Mesodermal cell (in vitro differentiated cells): ENCODE results near the gene STK4.

Source experiments
- H3K27ac ChIP-seq: 2 replicates; pipeline ENCODE4 v1.7.0; 2013; ENCODE audit warnings: mild to moderate bottlenecking, low read depth, low read length, moderate library complexity; ENCODE audit not compliant: severe bottlenecking
- H3K36me3 ChIP-seq: 2 replicates; pipeline ENCODE4 v1.7.1; 2013; ENCODE audit warnings: mild to moderate bottlenecking, low read length, moderate library complexity; ENCODE audit not compliant: control insufficient read depth, insufficient read depth
- H3K4me1 ChIP-seq: one replicate; pipeline ENCODE4 v1.7.1; 2013; ENCODE audit warnings: mild to moderate bottlenecking, low read length; ENCODE audit not compliant: insufficient read depth, control insufficient read depth, poor library complexity, severe bottlenecking
- H3K4me3 ChIP-seq: 2 replicates; pipeline ENCODE4 v1.7.0; 2013; ENCODE audit warnings: low read length, control low read depth, mild to moderate bottlenecking; ENCODE audit not compliant: insufficient read depth, poor library complexity, severe bottlenecking; ENCODE audit errors: extremely low read depth
- H3K9me3 ChIP-seq: 2 replicates; pipeline ENCODE4 v1.7.1; 2013; ENCODE audit warnings: mild to moderate bottlenecking, low read length, moderate library complexity; ENCODE audit not compliant: control insufficient read depth
- WGBS, 2 experiments: methylation state at CpG; one replicate each; pipeline ENCODE4 v1.1.5; 2013; ENCODE audit warnings: missing lambda C conversion rate in 2 of 2; ENCODE audit not compliant: insufficient coverage in 2 of 2; 5-methylcytosine and 5-hydroxymethylcytosine counted together

STK4 gene

GRCh38 chr20:45067087-45067486 is 100.8 kb downstream of the STK4 start:
- Histone ChIP-seq H3K4me3 (no peak overlapping the region), H3K4me1 (peaks cover 22% of the 10 kb centered on the region), H3K36me3 (peaks cover 46% of the 10 kb centered on the region), H3K27ac (no peak overlapping the region), H3K9me3 (peaks cover 7% of the 10 kb centered on the region)
- WGBS, 2 experiments, result 100% methylated on average over 1 of the region's 4 CpGs; no CpG with 5 or more reads in 1 of the 2 experiments

DNA sequence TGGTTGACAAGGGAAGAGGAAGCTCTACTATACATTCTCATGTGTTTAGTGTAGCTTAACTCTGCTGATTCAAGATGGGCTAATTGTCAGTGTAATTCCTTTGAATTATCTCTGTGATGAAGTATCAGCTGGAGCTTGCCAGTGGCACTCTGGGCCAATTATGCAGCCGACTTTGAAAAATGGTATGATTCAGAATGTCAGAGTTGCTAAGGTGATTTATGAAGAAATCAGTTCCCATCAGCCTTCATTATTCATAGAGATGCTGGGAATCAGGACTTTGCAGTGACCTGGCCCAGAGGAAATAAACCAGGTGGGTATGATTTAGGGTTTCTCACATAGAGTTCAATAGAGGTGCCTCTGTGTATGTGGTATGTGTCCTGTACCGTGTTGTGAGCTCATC is 101.2 kb downstream of the STK4 start:
- Histone ChIP-seq H3K9me3 (peaks cover 7% of the 10 kb centered on the region), H3K36me3 (peaks cover 46% of the 10 kb centered on the region), H3K4me3 (no peak overlapping the region), H3K27ac (no peak overlapping the region), H3K4me1 (peaks cover 22% of the 10 kb centered on the region)
- 100% methylated on average over 1 of the region's 2 CpGs; no CpG with 5 or more reads in 1 of the 2 experiments for WGBS, 2 experiments

- Histone ChIP-seq H3K4me3 (no peak overlapping the region), H3K9me3 (peaks cover 7% of the 10 kb centered on the region), H3K36me3 (peaks cover 42% of the 10 kb centered on the region), H3K27ac (peak overlapping the region; percentile 87), H3K4me1 (peaks cover 22% of the 10 kb centered on the region)
- no CpG with 5 or more reads among the region's 1 CpG for WGBS, 2 experiments
These were observed 102.9 kb downstream of the STK4 start for GRCh38 chr20:45069261-45069660.

DNA sequence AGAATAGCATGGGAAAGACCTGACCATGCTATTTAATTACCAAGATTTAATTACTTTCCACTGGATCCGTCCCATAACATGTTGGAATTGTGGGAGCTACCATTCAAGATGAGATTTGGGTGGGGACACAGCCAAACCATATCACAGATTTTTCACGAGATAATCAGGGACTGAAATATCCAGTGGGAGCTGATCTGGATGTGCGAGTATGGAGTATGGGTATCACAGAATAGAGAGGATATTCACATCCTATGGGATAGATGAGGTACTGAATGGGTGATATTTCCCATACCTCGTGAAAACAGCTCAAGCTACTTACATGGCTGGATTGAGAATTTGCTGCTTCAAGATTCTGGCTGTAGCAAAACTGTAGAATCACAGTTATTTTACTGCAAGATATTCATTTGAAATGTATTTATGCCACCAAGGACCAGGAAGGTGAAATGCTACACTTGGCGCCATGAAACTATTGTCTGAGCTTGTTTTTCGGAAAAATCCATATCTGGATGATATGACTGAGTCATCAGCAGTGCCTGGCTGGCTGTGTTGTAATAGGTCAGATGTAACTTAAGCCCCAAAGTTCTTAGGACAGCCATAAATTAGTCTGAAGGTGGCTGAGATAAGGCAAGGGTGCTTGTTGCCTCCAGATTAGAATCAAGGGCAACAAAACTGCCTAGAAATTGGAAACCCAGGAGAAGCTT is 104.8 kb downstream of the STK4 start:
- Histone ChIP-seq H3K4me3 (no peak overlapping the region), H3K4me1 (peaks cover 22% of the 10 kb centered on the region), H3K36me3 (peaks cover 59% of the 10 kb centered on the region), H3K9me3 (peaks cover 7% of the 10 kb centered on the region), H3K27ac (no peak overlapping the region)
- WGBS, 2 experiments, result 92 to 94% methylated on average over 4 of the region's 6 CpGs

- WGBS, 2 experiments, result 83% methylated on average over 1 of the region's 1 CpG; no CpG with 5 or more reads in 1 of the 2 experiments
These were observed 105.8 kb downstream of the STK4 start for GRCh38 chr20:45072066-45072465.

GRCh38 chr20:45073221-45073620 is 106.9 kb downstream of the STK4 start:
- H3K4me3 ChIP-seq, result no peak overlapping the region
- H3K9me3 ChIP-seq, result peaks cover 7% of the 10 kb centered on the region
- WGBS, 2 experiments, result 76 to 100% methylated on average over 2 to 3 of the region's 3 CpGs

More at GRCh38 chr20:45072066-45072465, 105.8 kb downstream of the STK4 start:
- H3K36me3 ChIP-seq, result peaks cover 60% of the 10 kb centered on the region
- H3K27ac ChIP-seq, result no peak overlapping the region
- H3K4me3 ChIP-seq, result no peak overlapping the region
- peaks cover 7% of the 10 kb centered on the region for H3K9me3 ChIP-seq
- peaks cover 22% of the 10 kb centered on the region for H3K4me1 ChIP-seq

DNA sequence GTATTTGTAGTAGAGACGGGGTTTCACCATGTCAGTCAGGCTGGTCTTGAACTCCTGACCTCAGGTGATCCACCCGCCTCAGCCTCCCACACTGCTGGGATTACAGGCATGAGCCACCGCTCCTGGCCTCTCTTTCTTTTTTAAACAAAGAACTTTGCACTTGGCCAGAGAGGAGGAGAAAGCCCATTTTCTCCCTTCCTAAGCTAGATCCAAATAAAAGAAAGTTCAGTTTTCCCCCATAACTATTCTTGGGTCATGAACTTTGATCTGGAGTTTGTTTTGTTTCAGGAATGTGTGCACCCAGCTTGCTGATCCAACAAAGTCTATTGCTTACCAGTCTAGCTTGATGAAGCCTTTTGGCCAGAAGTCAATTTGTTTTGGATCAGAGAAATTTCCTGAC is 111.2 kb downstream of the STK4 start:
- H3K27ac ChIP-seq, result no peak overlapping the region
- WGBS, 2 experiments, result 98 to 100% methylated on average over 1 to 3 of the region's 3 CpGs

More at GRCh38 chr20:45073221-45073620, 106.9 kb downstream of the STK4 start:
- H3K27ac ChIP-seq, result no peak overlapping the region
- peaks cover 59% of the 10 kb centered on the region for H3K36me3 ChIP-seq
- peaks cover 12% of the 10 kb centered on the region for H3K4me1 ChIP-seq

DNA sequence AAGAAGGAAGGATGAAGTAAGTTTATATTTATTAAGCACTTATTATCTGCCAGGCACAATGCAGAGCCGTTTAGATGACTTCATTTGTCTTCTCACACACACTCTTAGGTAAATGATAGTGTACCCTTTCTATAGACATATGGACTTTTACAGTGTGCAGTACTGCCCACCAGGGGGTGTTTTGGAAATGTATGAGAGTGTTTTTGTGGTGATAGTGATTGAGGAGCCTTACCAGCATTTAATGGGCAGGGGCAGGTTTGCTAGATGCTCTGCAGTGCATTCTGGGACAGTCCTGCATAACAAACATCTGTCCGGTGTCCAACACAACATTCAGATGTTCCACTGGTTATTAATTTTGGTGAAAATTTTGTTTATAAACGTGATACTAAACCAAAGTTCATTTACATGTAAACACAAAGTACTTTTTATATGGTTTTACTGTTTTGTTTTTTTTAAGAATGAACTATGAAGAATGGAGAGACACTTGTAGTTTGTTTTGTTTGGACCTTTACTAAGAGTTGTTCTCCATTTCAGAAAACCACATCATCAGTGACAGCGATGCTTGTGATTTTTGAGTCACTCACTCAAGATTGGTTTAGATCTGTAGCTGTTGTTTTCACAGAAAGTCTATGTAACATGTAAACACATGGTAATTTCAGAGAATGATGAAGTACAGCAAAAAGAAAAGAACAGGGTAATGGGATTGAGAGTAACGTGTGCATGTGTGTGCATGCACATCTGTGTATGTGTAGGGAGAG is 114.7 kb downstream of the STK4 start:
- Histone ChIP-seq H3K4me3 (no peak overlapping the region), H3K27ac (no peak overlapping the region), H3K9me3 (peaks cover 16% of the 10 kb centered on the region), H3K4me1 (peaks cover 14% of the 10 kb centered on the region), H3K36me3 (peaks cover 75% of the 10 kb centered on the region)
- WGBS, 2 experiments, result 90 to 98% methylated on average over 2 of the region's 5 CpGs

More for the DNA sequence above, 111.2 kb downstream of the STK4 start:
- Histone ChIP-seq H3K4me3 (no peak overlapping the region), H3K4me1 (no peaks in the 10 kb centered on the region), H3K9me3 (peaks cover 11% of the 10 kb centered on the region), H3K36me3 (peaks cover 92% of the 10 kb centered on the region)

DNA sequence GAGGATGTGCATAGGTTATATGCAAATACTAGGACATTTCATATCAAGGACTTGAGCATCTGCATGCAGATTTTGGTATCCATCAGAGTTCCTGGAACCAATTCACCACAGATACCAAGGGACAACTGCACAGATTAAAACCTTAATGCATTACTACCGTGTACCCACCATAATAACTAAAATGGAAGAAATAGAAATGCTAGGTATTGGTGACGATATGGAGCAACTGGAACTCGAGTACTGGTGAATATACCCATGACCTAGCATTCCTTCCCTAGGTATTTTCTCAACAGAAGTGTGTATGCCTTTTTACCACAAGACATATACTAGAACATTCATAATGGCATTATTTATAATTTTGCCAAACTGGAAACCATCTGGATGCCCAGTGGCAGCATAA is 116.2 kb downstream of the STK4 start:
- H3K36me3 ChIP-seq, result peaks cover 71% of the 10 kb centered on the region
- no peak overlapping the region for H3K4me3 ChIP-seq
- H3K27ac ChIP-seq, result no peak overlapping the region
- no CpG with 5 or more reads among the region's 3 CpGs for WGBS, 2 experiments
- H3K4me1 ChIP-seq, result peaks cover 17% of the 10 kb centered on the region
- H3K9me3 ChIP-seq, result peaks cover 16% of the 10 kb centered on the region

DNA sequence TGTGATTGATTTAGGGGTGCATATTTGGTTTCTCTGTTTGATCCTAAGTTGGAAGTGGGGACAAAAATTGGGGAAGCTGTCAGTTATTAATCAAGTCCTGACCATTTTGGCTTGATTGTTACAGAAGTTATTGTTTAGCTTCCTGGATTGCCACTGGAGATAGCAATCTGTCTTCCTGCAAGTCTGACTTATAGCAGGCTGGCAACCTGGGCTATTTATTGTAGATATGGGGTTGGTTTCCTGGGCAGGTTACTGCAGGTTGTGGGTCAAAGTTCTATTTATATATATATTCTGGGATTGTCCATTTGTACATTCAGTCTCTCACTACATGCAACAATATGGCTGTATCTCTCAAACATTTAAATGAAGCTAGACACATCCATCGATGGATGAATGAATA is 116.8 kb downstream of the STK4 start:
- H3K36me3 ChIP-seq, result peaks cover 65% of the 10 kb centered on the region
- peaks cover 17% of the 10 kb centered on the region for H3K4me1 ChIP-seq
- no peak overlapping the region for H3K27ac ChIP-seq
- H3K9me3 ChIP-seq, result peaks cover 16% of the 10 kb centered on the region
- no CpG with 5 or more reads among the region's 1 CpG for WGBS, 2 experiments
- no peak overlapping the region for H3K4me3 ChIP-seq

- Histone ChIP-seq H3K9me3 (peaks cover 16% of the 10 kb centered on the region), H3K27ac (peak overlapping the region; percentile 67), H3K4me1 (peaks cover 19% of the 10 kb centered on the region), H3K4me3 (no peak overlapping the region), H3K36me3 (peaks cover 57% of the 10 kb centered on the region)
- WGBS, 2 experiments, result no CpG with 5 or more reads among the region's 2 CpGs
These were observed 119.0 kb downstream of the STK4 start for GRCh38 chr20:45085289-45085688.
